ENCODE results near the gene MGAT1. TPM values are rescaled to one million over a fixed set of nuclear protein-coding genes. Genes with fewer than 3 reads are reported as not detected.
"Not testable (repeated sequence)": the region's sequence is repeated elsewhere in the genome, so short reads cannot be mapped to it uniquely, and the experiment has no call there.

MGAT1 gene
- total and polyA plus RNA-seq, 11 donors: 50.9 to 199 (median 83.5) TPM

- H3K27ac ChIP-seq: peak overlapping the region; percentile 94 to 100 (median 98)
- TF ChIP-seq, protein P1, sequence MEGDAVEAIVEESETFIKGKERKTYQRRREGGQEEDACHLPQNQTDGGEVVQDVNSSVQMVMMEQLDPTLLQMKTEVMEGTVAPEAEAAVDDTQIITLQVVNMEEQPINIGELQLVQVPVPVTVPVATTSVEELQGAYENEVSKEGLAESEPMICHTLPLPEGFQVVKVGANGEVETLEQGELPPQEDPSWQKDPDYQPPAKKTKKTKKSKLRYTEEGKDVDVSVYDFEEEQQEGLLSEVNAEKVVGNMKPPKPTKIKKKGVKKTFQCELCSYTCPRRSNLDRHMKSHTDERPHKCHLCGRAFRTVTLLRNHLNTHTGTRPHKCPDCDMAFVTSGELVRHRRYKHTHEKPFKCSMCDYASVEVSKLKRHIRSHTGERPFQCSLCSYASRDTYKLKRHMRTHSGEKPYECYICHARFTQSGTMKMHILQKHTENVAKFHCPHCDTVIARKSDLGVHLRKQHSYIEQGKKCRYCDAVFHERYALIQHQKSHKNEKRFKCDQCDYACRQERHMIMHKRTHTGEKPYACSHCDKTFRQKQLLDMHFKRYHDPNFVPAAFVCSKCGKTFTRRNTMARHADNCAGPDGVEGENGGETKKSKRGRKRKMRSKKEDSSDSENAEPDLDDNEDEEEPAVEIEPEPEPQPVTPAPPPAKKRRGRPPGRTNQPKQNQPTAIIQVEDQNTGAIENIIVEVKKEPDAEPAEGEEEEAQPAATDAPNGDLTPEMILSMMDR (IDR thresholded peaks at IDR 0.05): no peak
- no peak for TF ChIP-seq POLR2A (IDR thresholded peaks at IDR 0.05)
- intact Hi-C loops (cut with DNase I): loop anchor here in 6 of 10 donors (2.0 to 5.0 kb wide), 5 partner anchors 19 to 42 kb away; partner anchors contain the start of genes ZFP62 (in 2 of the 6) and MGAT1 (in 1 of the 6)
- DNase-seq: peak in 1 of 5 donors; percentile 13
- H3K4me1 ChIP-seq: peaks cover 0 to 70% (median 42%) of the 10 kb centered on the region in 12 donors
- H3K27me3 ChIP-seq: no peaks in the 10 kb centered on the region
- ATAC-seq: no peak
- peaks cover 0 to 19% (median 3%) of the 10 kb centered on the region in 12 donors for H3K9me3 ChIP-seq
- H3K36me3 ChIP-seq: peaks cover 0 to 22% (median 5%) of the 10 kb centered on the region in 9 donors
- WGBS, 4 donors: 90 to 98% (median 95%) methylated on average over 5 of the region's 5 CpGs
- H3K4me3 ChIP-seq: peak overlapping the region in 9 of 12 donors; percentile 67 to 100 (median 88)
Observed at GRCh38 chr5:180829726-180830125, 27.1 kb upstream of the MGAT1 start.

- intact Hi-C loops (cut with DNase I); ATAC-seq; H3K27me3 ChIP-seq: not testable (repeated sequence)
- peak overlapping the region in 2 of 12 donors; percentile 70 to 72 for H3K4me3 ChIP-seq
- 86 to 91% (median 88%) methylated on average over 13 of the region's 13 CpGs for whole genome bisulfite sequencing, 4 donors
- DNase-seq: peak in 1 of 5 donors; percentile 10
- H3K36me3 ChIP-seq: peaks cover 0 to 14% (median 0%) of the 10 kb centered on the region in 9 donors
- peak overlapping the region in 11 of 12 donors; percentile 96 to 100 (median 98) for H3K27ac ChIP-seq
- H3K4me1 ChIP-seq: peaks cover 0 to 70% (median 49%) of the 10 kb centered on the region in 12 donors
- peaks cover 0 to 19% (median 3%) of the 10 kb centered on the region in 12 donors for H3K9me3 ChIP-seq
Observed at GRCh38 chr5:180828756-180829531, 26.3 kb upstream of the MGAT1 start.

DNA sequence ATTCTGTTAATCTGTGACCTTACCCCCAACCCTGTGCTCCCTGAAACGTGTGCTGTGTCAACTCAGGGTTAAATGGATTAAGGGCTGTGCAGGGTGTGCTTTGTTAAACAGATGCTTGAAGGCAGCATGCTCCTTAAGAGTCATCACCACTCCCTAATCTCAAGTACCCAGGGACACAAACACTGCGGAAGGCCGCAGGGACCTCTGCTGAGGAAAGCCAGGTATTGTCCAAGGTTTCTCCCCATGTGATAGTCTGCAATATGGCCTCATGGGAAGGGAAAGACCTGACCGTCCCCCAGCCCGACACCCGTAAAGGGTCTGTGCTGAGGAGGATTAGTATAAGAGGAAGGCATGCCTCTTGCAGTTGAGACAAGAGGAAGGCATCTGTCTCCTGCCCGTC is 24.8 kb upstream of the MGAT1 start:
- H3K9me3 ChIP-seq: peaks cover 0 to 19% (median 3%) of the 10 kb centered on the region in 12 donors
- peak in 1 of 5 donors; percentile 4 for DNase-seq
- H3K4me1 ChIP-seq: peaks cover 0 to 60% (median 48%) of the 10 kb centered on the region in 12 donors
- H3K27me3 ChIP-seq; H3K4me3 ChIP-seq; ATAC-seq; intact Hi-C loops (cut with DNase I): not testable (repeated sequence)
- 61 to 74% (median 69%) methylated on average over 7 of the region's 7 CpGs for WGBS, 4 donors
- H3K27ac ChIP-seq: peak overlapping the region in 2 of 12 donors; percentile 20 to 32
- peaks cover 0 to 12% (median 0%) of the 10 kb centered on the region in 9 donors for H3K36me3 ChIP-seq

DNA sequence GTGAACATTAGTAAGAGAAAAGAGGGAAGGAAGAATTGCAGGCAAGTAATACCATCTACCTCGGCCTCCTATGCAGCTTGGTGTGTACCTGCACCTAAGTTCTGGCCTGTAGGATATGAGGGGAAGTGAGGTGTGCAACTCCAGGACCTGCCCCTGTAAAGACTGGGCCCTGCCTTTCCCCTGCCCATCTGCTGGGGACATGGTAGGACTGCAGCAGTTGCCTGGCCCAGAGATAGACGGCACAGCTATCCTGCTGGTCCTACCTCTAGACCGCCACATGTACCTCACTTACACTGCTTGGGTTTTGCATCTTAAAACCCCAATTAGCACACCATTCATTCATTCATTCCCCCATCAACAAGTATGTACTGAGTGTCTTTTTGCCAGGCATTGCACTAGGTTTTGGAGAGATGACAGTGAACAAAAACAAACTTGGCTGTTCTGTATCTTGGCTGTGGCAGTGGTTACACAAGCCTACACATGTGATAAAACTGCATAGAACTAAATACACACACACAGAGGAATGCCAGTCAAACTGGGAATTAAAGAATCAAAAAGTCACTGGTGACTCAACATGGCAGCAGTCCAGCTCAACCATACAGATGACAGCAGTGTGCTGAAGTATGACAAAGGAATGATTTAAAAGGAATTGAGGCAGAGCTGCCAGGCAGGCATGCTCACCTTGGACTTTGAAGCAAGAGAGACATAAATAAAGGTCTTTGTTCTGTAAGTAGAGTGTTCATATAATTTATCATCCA is 23.3 kb upstream of the MGAT1 start:
- intact Hi-C loops (cut with DNase I): no loop called here
- Histone ChIP-seq H3K4me3 (no peak overlapping the region), H3K4me1 (peaks cover 0 to 65% (median 47%) of the 10 kb centered on the region in 12 donors), H3K36me3 (peaks cover 0 to 12% (median 0%) of the 10 kb centered on the region in 9 donors), H3K27me3 (no peaks in the 10 kb centered on the region), H3K27ac (peak overlapping the region in 11 of 12 donors; percentile 4 to 57 (median 37)), H3K9me3 (peaks cover 0 to 19% (median 3%) of the 10 kb centered on the region in 12 donors)
- ATAC-seq: peak; percentile 6 to 43 (median 16)
- no peak for TF ChIP-seq POLR2A (IDR thresholded peaks at IDR 0.05)
- TF ChIP-seq, protein P1 (IDR thresholded peaks at IDR 0.05): no peak
- DNase-seq: peak in 2 of 5 donors; percentile 17 to 34
- 93 to 97% (median 95%) methylated on average over 3 of the region's 3 CpGs for WGBS, 4 donors
